Endothelial cell of umbilical vein (primary cell): ENCODE data around the gene CERS2. TPM values are rescaled to one million over a fixed set of nuclear protein-coding genes. Genes with fewer than 3 reads are reported as not detected.

Source experiments
- BruUV-seq: library from RNA; stranded (reverse); fragments of 400-500 nt; replicated peaks from 2 replicates; lab custom pipeline; 2021; lab: Mats Ljungman, UMichigan
- CTCF ChIA-PET: fragments of 300-600, 350-600 bp; sonication (Branson Sonifier 250); formaldehyde crosslinking; loops from one replicate; lab custom pipeline; 2021; ENCODE audit warnings: antibody characterized with exemption, inconsistent platforms; lab: Charles Lee
- POLR2A ChIA-PET: fragments of 300-600, 350-600 bp; sonication (Branson Sonifier 250); formaldehyde crosslinking; loops from one replicate; lab custom pipeline; 2021; ENCODE audit warnings: antibody characterized with exemption, inconsistent platforms; lab: Charles Lee
- DNase-seq: peaks from one replicate; pipeline ENCODE4 v3.0.0-alpha.2; 2011; ENCODE audit warnings: low read depth, low spot score
- FAIRE-seq: peaks from 2 replicates; lab custom pipeline; 2011; peaks lifted over from hg19 to GRCh38; lab: Jason Lieb, UNC
- H2AFZ ChIP-seq: 2 replicates; pipeline ENCODE4 v1.6.0; 2012; ENCODE audit warnings: low read depth, low read length, control low read depth, inconsistent platforms
- H3K27ac ChIP-seq: 2 replicates; pipeline ENCODE4 v1.5.1; 2011; ENCODE audit warnings: low read depth, mild to moderate bottlenecking, control low read depth, low read length, moderate library complexity; ENCODE audit not compliant: insufficient read depth
- H3K27me3 ChIP-seq, 2 experiments: 2 replicates each; pipeline versions ENCODE4 v1.6.0 to v1.6.1; 2011; ENCODE audit warnings: low read length in 2 of 2, mixed read lengths in 1 of 2; ENCODE audit not compliant: control insufficient read depth in 2 of 2, insufficient read depth in 2 of 2
- H3K36me3 ChIP-seq, 2 experiments: 2 replicates in 1 of 2; 3 replicates in 1 of 2; pipeline ENCODE4 v1.5.1; 2011; ENCODE audit warnings: low read length in 2 of 2, mild to moderate bottlenecking in 1 of 2, moderate library complexity in 1 of 2; ENCODE audit not compliant: control insufficient read depth in 2 of 2, insufficient read depth in 2 of 2; ENCODE audit errors: extremely low read depth in 1 of 2
- H3K4me1 ChIP-seq: 3 replicates; pipeline ENCODE4 v1.5.1; 2011; ENCODE audit warnings: mild to moderate bottlenecking, low read length; ENCODE audit not compliant: control insufficient read depth, insufficient read depth; ENCODE audit errors: extremely low read depth
- H3K4me2 ChIP-seq: 2 replicates; pipeline ENCODE4 v1.6.1; 2011; ENCODE audit warnings: low read length, control low read depth, mixed read lengths; ENCODE audit not compliant: insufficient read depth
- H3K4me3 ChIP-seq, 3 experiments: fragments of 200-600 bp in 1 of 3; sonication (generic), shearing (Covaris generic) in 1 of 3; replicated peaks in 1 of 3; 2 replicates each; pipeline ENCODE4 v1.5.1; 2011 to 2016; ENCODE audit warnings: control low read depth in 3 of 3, low read length in 3 of 3, mild to moderate bottlenecking in 2 of 3, inconsistent platforms in 1 of 3, low read depth in 1 of 3, moderate library complexity in 1 of 3; ENCODE audit not compliant: insufficient read depth in 1 of 3
- H3K79me2 ChIP-seq: 2 replicates; pipeline ENCODE4 v1.6.0; 2012; ENCODE audit warnings: low read length, inconsistent platforms; ENCODE audit not compliant: control insufficient read depth, insufficient read depth
- H3K9ac ChIP-seq: replicated peaks from 2 replicates; pipeline ENCODE3; 2011; ENCODE audit warnings: low read length, control low read depth; ENCODE audit not compliant: insufficient read depth; ENCODE audit errors: extremely low read depth
- H3K9me1 ChIP-seq: replicated peaks from 3 replicates; pipeline ENCODE4 v1.6.0; 2011; ENCODE audit warnings: mild to moderate bottlenecking, low read length; ENCODE audit not compliant: control insufficient read depth, insufficient read depth; ENCODE audit errors: extremely low read depth
- H3K9me3 ChIP-seq: replicated peaks from 2 replicates; pipeline ENCODE4 v1.5.1; 2012; ENCODE audit warnings: low read length, inconsistent platforms; ENCODE audit not compliant: control insufficient read depth, insufficient read depth
- H4K20me1 ChIP-seq: replicated peaks from 2 replicates; pipeline ENCODE3; 2011; ENCODE audit warnings: mild to moderate bottlenecking, low read length; ENCODE audit not compliant: control insufficient read depth, insufficient read depth; ENCODE audit errors: extremely low read depth
- EZH2 ChIP-seq: IDR thresholded peaks from 2 replicates; pipeline ENCODE4 v1.6.1; 2012; ENCODE audit warnings: borderline replicate concordance, low read depth, mild to moderate bottlenecking, moderate library complexity, low read length, inconsistent platforms; ENCODE audit not compliant: severe bottlenecking
- FOS ChIP-seq: IDR thresholded peaks from 2 replicates; pipeline ENCODE4 v1.6.1; 2011; ENCODE audit warnings: mild to moderate bottlenecking, low read length, moderate library complexity, borderline replicate concordance; ENCODE audit not compliant: insufficient read depth
- GATA2 ChIP-seq: IDR thresholded peaks from 2 replicates; pipeline ENCODE4 v1.7.0; 2011; ENCODE audit warnings: low read depth, mild to moderate bottlenecking, moderate library complexity, mixed read lengths, low read length; ENCODE audit not compliant: insufficient read length, insufficient read depth
- JUN ChIP-seq: IDR thresholded peaks from 2 replicates; pipeline ENCODE4 v1.6.1; 2011; ENCODE audit warnings: borderline replicate concordance, low read depth; ENCODE audit not compliant: insufficient read length, insufficient read depth
- MYC ChIP-seq: IDR thresholded peaks from one replicate; pipeline ENCODE4 v1.6.1; 2011; ENCODE audit warnings: mild to moderate bottlenecking, low read depth, low read length
- POLR2A ChIP-seq: IDR thresholded peaks from 2 replicates; pipeline ENCODE4 v1.6.1; 2012; ENCODE audit warnings: low read depth, mild to moderate bottlenecking, control low read depth, low read length
- POLR2AphosphoS5 ChIP-seq: IDR thresholded peaks from 2 replicates; pipeline ENCODE4 v1.6.1; 2012; ENCODE audit warnings: low read depth, mild to moderate bottlenecking, control low read depth, low read length, moderate library complexity; ENCODE audit not compliant: insufficient read depth
- dilution Hi-C: fragments of 300-500 bp; cut with MboI; formaldehyde crosslinking; loops from one replicate; pipeline ENCODE4 v1.15.0; 2019; ENCODE audit warnings: low sequenced_read_pairs; ENCODE audit not compliant: extremely low pct_ligation_motif_present
- intact Hi-C: fragments of 100-400 bp; cut with micrococcal nuclease; formaldehyde crosslinking; loops from one replicate; pipeline ENCODE4 v1.10.0; 2022
- polyA plus RNA-seq, 4 experiments: library from polyadenylated mRNA; depleted of rRNA in 3 of 4; stranded (reverse) in 3 of 4; unstranded in 1 of 4; fragments of >200 nt; gene quantifications; 2 replicates each; pipeline versions ENCODE4 v1.2.1 to v1.2.3, GENCODE V29; 2011 to 2012; ENCODE audit warnings: missing spikeins in 1 of 4
- total RNA-seq: library from RNA; stranded (reverse); gene quantifications from 2 replicates; pipeline ENCODE4 v1.2.3, GENCODE V29; 2021
- TF ChIP-seq, protein P1 (sequence below): IDR thresholded peaks from 2 replicates; pipeline ENCODE4 v1.6.1; 2011; ENCODE audit not compliant: insufficient read depth, insufficient read length
- TF ChIP-seq, protein P2 (sequence below), 2 donors: IDR thresholded peaks; 1 replicate in 1 of 2; 2 replicates in 1 of 2; pipeline ENCODE4 v1.5.1; 2011; ENCODE audit warnings: low read length in 2 of 2, mild to moderate bottlenecking in 2 of 2, moderate library complexity in 2 of 2, control low read depth in 1 of 2, inconsistent platforms in 1 of 2, low read depth in 1 of 2; ENCODE audit not compliant: insufficient read depth in 1 of 2; ENCODE audit errors: extremely low read depth in 1 of 2

CERS2 gene
- total and polyA plus RNA-seq, 2 donors (not counting 3 experiments of a cell fraction or from before 2014, with no cell fraction given) = 143 to 155 TPM

DNA sequence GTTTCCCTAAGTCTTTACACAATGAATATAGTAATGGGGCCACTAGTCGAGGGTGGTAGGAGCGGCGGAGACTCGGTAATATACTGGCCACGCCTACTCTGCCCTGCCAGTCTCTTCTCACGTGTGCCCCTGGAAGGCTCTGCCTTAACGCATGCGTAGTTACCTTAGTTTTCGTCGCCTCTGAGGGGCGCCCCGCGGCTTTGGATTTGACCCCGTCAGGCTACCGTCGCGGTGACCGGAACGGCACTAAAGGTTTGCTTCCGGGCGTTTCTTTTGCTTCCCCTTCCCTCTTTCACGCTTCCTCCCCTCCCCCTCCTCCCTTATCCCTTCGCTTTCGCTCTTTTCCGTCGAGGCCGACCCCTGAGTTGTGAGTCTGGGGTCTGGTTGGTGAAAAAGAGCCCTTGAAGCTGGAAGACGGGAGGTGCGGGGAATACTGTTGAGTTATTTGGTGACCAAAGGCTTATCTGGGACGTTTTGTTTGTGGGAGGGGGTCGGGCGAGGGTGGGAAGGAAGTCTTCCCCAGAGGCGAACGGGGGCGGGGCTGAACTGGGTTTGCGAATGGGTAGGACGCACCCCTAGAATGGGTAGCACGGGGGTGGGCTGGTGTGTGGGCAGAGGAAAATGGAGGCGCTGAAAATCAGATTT lies 48.4 kb downstream of the CERS2 start, which contains the start of gene SETDB1:
Gene SETDB1, plus strand, starts transcription at position 267 of the 645 bp plus-strand sequence. CDS start 1,352 bp downstream, outside the sequence.
- BruUV-seq = no TSS peak
- ChIA-PET CTCF (interaction anchor here (1.0 to 1.6 kb wide), 3 partner anchors 10 to 69 kb away, joined by 3 to 5 read pairs (median 3); no protein-coding TSS in a partner anchor), POLR2A (no interaction called here)
- no peak for TF ChIP-seq JUN
- TF ChIP-seq POLR2AphosphoS5 = peak; percentile 65
- TF ChIP-seq, protein P1, sequence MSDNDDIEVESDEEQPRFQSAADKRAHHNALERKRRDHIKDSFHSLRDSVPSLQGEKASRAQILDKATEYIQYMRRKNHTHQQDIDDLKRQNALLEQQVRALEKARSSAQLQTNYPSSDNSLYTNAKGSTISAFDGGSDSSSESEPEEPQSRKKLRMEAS = peak; percentile 86
- no peak for TF ChIP-seq EZH2
- TF ChIP-seq FOS = no peak
- TF ChIP-seq POLR2A = peak; percentile 72
- TF ChIP-seq MYC = no peak
- TF ChIP-seq, protein P2, sequence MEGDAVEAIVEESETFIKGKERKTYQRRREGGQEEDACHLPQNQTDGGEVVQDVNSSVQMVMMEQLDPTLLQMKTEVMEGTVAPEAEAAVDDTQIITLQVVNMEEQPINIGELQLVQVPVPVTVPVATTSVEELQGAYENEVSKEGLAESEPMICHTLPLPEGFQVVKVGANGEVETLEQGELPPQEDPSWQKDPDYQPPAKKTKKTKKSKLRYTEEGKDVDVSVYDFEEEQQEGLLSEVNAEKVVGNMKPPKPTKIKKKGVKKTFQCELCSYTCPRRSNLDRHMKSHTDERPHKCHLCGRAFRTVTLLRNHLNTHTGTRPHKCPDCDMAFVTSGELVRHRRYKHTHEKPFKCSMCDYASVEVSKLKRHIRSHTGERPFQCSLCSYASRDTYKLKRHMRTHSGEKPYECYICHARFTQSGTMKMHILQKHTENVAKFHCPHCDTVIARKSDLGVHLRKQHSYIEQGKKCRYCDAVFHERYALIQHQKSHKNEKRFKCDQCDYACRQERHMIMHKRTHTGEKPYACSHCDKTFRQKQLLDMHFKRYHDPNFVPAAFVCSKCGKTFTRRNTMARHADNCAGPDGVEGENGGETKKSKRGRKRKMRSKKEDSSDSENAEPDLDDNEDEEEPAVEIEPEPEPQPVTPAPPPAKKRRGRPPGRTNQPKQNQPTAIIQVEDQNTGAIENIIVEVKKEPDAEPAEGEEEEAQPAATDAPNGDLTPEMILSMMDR (IDR thresholded peaks at IDR 0.05; ENCODE audit: extremely low read depth in 1 of 2, insufficient read depth in 1 of 2, low read depth in 1 of 2, low read length in 2 of 2) = no peak
- no peak for TF ChIP-seq GATA2
- H3K4me2 ChIP-seq = peak within 1 kb of the TSS; percentile 92
- H3K4me1 ChIP-seq = peaks cover 6% of the 10 kb centered on the region
- H3K36me3 ChIP-seq = peaks cover 2 to 11% of the 10 kb centered on the region in 2 experiments
- no peaks in the 10 kb centered on the region for H4K20me1 ChIP-seq
- no peaks in the 10 kb centered on the region for H3K9me3 ChIP-seq
- H3K27me3 ChIP-seq = no peaks in the 10 kb centered on the region
- H3K9ac ChIP-seq = peak within 1 kb of the TSS; percentile 97
- peak within 1 kb of the TSS; percentile 85 for H2AFZ ChIP-seq
- H3K79me2 ChIP-seq = peaks cover 9% of the 10 kb centered on the region
- H3K27ac ChIP-seq = peak within 1 kb of the TSS; percentile 84
- dilution Hi-C loops = no loop called here
- DNase-seq (peak; percentile 97), FAIRE-seq (peak; percentile 96)
- H3K4me3 ChIP-seq = peak within 1 kb of the TSS; percentile 78 to 97 (median 91)
- intact Hi-C loops = loop anchor here (1.0 kb wide), 3 partner anchors 50 to 563 kb away; partner anchors contain the start of genes ARNT and PRUNE1
- H3K9me1 ChIP-seq = no peaks in the 10 kb centered on the region
